Effector memory CD8-positive, alpha-beta T cell (primary cell): Measurements from ENCODE around the gene NBEA.

Source experiments
- ATAC-seq: fragments of 150-1000 bp; cut with Tn5 transposase; replicated peaks from 2 replicates; pipeline ENCODE4 v1.10.0; 2021; ENCODE audit warnings: mild to moderate bottlenecking, moderate library complexity
- DNase-seq, 3 experiments: peaks; one replicate each; pipeline ENCODE4 v3.0.0; 2021
- H3K27ac Mint-ChIP-seq, 2 donors: one replicate each; pipeline ENCODE4 v1.8.0; 2022; ENCODE audit warnings: mild to moderate bottlenecking in 2 of 2, mixed read lengths in 2 of 2, moderate library complexity in 2 of 2
- H3K27me3 Mint-ChIP-seq, 2 donors: one replicate each; pipeline ENCODE4 v1.8.0; 2022; ENCODE audit warnings: mixed read lengths in 2 of 2
- H3K36me3 Mint-ChIP-seq: one replicate; pipeline ENCODE4 v1.8.0; 2022; ENCODE audit warnings: mild to moderate bottlenecking, moderate library complexity, mixed read lengths; ENCODE audit not compliant: insufficient read depth
- H3K4me1 Mint-ChIP-seq, 2 donors: one replicate each; pipeline ENCODE4 v1.8.0; 2022; ENCODE audit warnings: low read depth in 2 of 2, mixed read lengths in 2 of 2
- H3K4me3 Mint-ChIP-seq, 2 donors: one replicate each; pipeline ENCODE4 v1.8.0; 2022; ENCODE audit warnings: mild to moderate bottlenecking in 2 of 2, mixed read lengths in 2 of 2, moderate library complexity in 2 of 2
- H3K9me3 Mint-ChIP-seq, 2 donors: one replicate each; pipeline ENCODE4 v1.8.0; 2022; ENCODE audit warnings: mixed read lengths in 2 of 2

Gene NBEA

GRCh38 chr13:35684432-35684831, 742.4 kb downstream of the NBEA start:
- ATAC-seq (no peak), DNase-seq (no peak)
- Mint-ChIP-seq H3K4me1 (no peaks in the 10 kb centered on the region), H3K27ac (peak overlapping the region in 1 of 2 donors; percentile 2), H3K27me3 (no peaks in the 10 kb centered on the region), H3K36me3 (no peaks in the 10 kb centered on the region), H3K4me3 (no peak overlapping the region), H3K9me3 (peaks cover 0 to 7% of the 10 kb centered on the region in 2 donors)

GRCh38 chr13:35687336-35687735, 745.3 kb downstream of the NBEA start:
- Mint-ChIP-seq H3K27me3 (no peaks in the 10 kb centered on the region), H3K27ac (no peak overlapping the region), H3K9me3 (peaks cover 0 to 5% of the 10 kb centered on the region in 2 donors), H3K4me3 (no peak overlapping the region), H3K36me3 (no peaks in the 10 kb centered on the region), H3K4me1 (no peaks in the 10 kb centered on the region)
- DNase-seq (no peak), ATAC-seq (no peak)

DNA sequence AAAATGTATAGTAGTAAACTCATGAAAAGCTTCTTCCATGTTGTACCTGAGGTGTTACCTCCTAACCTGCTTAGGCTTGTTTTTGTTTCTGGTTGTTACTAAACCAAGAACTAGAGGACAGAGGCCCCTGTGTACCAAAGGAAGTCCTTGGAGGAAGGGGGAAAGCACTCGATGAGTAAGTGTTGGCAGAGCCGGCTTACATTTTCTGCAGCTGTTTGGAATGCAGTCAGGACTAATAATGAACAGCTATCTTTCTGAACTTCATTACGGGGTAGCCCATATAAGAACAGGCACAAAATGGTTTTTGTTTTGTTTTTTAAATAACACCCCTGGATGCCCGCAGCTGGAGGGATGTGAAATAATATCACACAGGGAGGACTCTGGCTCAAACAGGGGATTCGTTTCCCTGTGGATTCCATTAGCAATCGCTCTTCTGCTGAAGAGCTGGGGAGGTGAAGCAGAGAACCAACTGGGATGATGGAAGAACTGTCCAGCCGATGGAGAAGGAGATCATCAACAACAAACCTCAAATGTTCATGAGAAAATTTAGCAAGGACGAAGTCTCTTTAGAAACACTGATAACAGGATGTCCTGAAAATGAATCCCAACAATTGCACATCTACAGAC, 748.6 kb downstream of the NBEA start:
- no peaks in the 10 kb centered on the region for H3K4me1 Mint-ChIP-seq
- ATAC-seq, result no peak

GRCh38 chr13:35693134-35693784, 751.2 kb downstream of the NBEA start:
- Mint-ChIP-seq H3K4me3 (no peak overlapping the region), H3K9me3 (peaks cover 3 to 7% of the 10 kb centered on the region in 2 donors), H3K4me1 (no peaks in the 10 kb centered on the region), H3K36me3 (no peaks in the 10 kb centered on the region), H3K27me3 (no peaks in the 10 kb centered on the region), H3K27ac (no peak overlapping the region)
- ATAC-seq (no peak), DNase-seq (no peak)

More for the DNA sequence above, 748.6 kb downstream of the NBEA start:
- no peak overlapping the region for H3K27ac Mint-ChIP-seq
- H3K9me3 Mint-ChIP-seq, result peaks cover 5 to 7% of the 10 kb centered on the region in 2 donors
- H3K4me3 Mint-ChIP-seq, result no peak overlapping the region
- no peaks in the 10 kb centered on the region for H3K36me3 Mint-ChIP-seq
- DNase-seq, result no peak
- H3K27me3 Mint-ChIP-seq, result no peaks in the 10 kb centered on the region

GRCh38 chr13:35694031-35694430, 752.0 kb downstream of the NBEA start:
- H3K4me3 Mint-ChIP-seq, result no peak overlapping the region

DNA sequence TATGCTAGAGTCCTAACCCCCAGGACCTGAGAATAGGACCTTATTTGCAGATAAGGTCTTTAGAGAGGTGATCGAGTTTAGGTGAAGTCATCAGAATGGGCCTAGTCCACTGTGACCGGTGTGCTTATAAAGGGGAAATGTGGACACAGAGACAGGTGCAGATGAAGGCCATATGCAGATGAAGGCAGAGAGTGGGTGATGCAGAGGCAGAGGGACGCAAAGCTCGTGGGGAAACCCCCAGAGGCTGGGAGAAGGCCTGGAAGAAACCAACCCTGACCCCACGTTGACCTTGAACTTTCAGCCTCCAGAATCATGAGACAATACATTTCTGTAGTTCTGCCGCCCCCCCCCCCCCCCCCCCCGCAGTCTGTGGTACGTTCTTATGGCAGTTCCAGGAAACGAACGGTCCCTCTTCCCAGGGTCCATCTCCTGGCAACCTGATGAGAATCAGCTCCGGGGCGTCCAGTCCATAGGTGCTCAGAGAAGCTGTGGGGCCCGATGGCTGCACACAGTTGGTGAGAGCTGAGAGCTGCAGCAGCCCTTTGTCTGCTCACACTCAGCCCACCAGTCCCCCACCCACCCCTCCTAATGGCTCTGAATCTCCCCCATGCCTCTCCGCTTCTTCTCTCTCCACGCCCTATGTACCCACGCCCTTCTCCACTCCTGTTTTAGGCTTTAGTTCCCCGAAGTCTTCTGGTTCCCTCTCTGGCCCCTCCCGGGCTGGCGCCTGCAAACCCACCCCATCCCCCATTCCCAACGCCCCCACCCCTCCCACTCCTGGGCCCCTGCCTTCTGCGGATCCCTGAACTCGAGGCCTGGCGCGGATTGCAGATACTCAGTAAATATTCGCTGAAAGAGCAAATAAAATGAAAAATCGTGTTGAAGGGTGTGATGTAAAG, 752.7 kb downstream of the NBEA start:
- Mint-ChIP-seq H3K4me3 (no peak overlapping the region), H3K9me3 (peaks cover 4 to 15% of the 10 kb centered on the region in 2 donors), H3K27ac (no peak overlapping the region), H3K4me1 (no peaks in the 10 kb centered on the region), H3K36me3 (no peaks in the 10 kb centered on the region), H3K27me3 (no peaks in the 10 kb centered on the region)
- DNase-seq (no peak), ATAC-seq (no peak)

More at GRCh38 chr13:35694031-35694430, 752.0 kb downstream of the NBEA start:
- H3K27ac Mint-ChIP-seq, result no peak overlapping the region
- no peak for ATAC-seq
- H3K9me3 Mint-ChIP-seq, result peaks cover 4 to 9% of the 10 kb centered on the region in 2 donors
- no peaks in the 10 kb centered on the region for H3K4me1 Mint-ChIP-seq
- DNase-seq, result no peak
- no peaks in the 10 kb centered on the region for H3K36me3 Mint-ChIP-seq
- H3K27me3 Mint-ChIP-seq, result no peaks in the 10 kb centered on the region

DNA sequence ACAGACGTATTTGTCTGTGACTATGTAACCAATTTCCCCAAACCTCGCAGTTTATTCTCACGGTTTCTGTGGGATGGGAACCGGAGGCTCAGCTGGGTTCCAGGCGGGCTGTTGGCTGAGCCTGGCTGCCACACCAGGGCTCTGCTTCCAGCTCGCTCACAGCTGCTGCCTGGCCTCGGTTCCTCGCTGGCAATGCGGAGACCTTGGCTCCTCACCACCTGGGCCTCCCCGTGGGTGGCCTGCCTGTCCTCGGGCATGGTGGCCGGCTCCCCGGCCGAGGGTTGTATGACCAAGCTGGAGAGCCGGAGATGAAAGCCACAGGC, 753.3 kb downstream of the NBEA start:
- Mint-ChIP-seq H3K27me3 (no peaks in the 10 kb centered on the region), H3K4me3 (no peak overlapping the region), H3K4me1 (no peaks in the 10 kb centered on the region), H3K36me3 (no peaks in the 10 kb centered on the region), H3K9me3 (peaks cover 4 to 15% of the 10 kb centered on the region in 2 donors), H3K27ac (no peak overlapping the region)
- ATAC-seq (no peak), DNase-seq (no peak)

DNA sequence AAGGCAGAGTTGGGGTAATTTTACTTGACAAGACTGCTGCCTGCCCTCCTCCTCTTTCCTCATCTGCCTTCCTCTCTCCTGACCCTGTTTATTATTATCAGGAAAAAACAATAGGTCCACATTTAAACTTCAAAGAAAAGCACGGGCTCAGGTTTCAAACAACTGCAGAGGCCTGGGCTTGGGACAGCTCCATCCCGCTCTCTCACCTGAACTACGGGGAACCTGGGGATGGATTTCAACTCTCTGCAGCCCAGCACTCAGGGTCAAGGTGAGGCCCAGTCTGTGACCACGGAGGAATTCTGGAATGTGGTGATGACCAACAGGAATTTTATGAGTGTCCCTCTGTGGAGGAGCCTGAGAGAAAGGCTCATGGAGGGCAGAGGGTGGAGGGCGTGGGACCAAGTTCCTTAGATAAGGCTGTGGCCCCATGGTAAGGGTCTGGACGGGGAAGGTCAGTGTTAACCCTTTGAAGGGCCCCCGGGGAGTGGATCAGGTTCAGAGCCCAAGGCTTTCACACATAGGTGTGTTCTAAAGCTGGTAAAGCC, 755.2 kb downstream of the NBEA start:
- Mint-ChIP-seq H3K4me1 (no peaks in the 10 kb centered on the region), H3K27me3 (no peaks in the 10 kb centered on the region), H3K9me3 (peaks cover 4 to 19% of the 10 kb centered on the region in 2 donors), H3K27ac (no peak overlapping the region), H3K4me3 (no peak overlapping the region), H3K36me3 (no peaks in the 10 kb centered on the region)
- DNase-seq, result no peak
- no peak for ATAC-seq

- DNase-seq (no peak), ATAC-seq (no peak)
- H3K27ac Mint-ChIP-seq, result no peak overlapping the region
- no peaks in the 10 kb centered on the region for H3K4me1 Mint-ChIP-seq
- no peaks in the 10 kb centered on the region for H3K36me3 Mint-ChIP-seq
- no peak overlapping the region for H3K4me3 Mint-ChIP-seq
- no peaks in the 10 kb centered on the region for H3K27me3 Mint-ChIP-seq
- peaks cover 5 to 25% of the 10 kb centered on the region in 2 donors for H3K9me3 Mint-ChIP-seq
Observed at GRCh38 chr13:35698911-35699576, 757.0 kb downstream of the NBEA start.

GRCh38 chr13:35699825-35700510, 757.9 kb downstream of the NBEA start:
- DNase-seq (no peak), ATAC-seq (no peak)
- H3K9me3 Mint-ChIP-seq, result peaks cover 12 to 25% of the 10 kb centered on the region in 2 donors
- no peaks in the 10 kb centered on the region for H3K36me3 Mint-ChIP-seq
- no peak overlapping the region for H3K4me3 Mint-ChIP-seq
- H3K27me3 Mint-ChIP-seq, result no peaks in the 10 kb centered on the region
- H3K4me1 Mint-ChIP-seq, result no peaks in the 10 kb centered on the region
- no peak overlapping the region for H3K27ac Mint-ChIP-seq

- no peaks in the 10 kb centered on the region for H3K27me3 Mint-ChIP-seq
- H3K4me3 Mint-ChIP-seq, result no peak overlapping the region
- no peaks in the 10 kb centered on the region for H3K36me3 Mint-ChIP-seq
- DNase-seq (no peak), ATAC-seq (no peak)
- no peak overlapping the region for H3K27ac Mint-ChIP-seq
- no peaks in the 10 kb centered on the region for H3K4me1 Mint-ChIP-seq
- H3K9me3 Mint-ChIP-seq, result peaks cover 15 to 28% of the 10 kb centered on the region in 2 donors
Observed at GRCh38 chr13:35700671-35701070, 758.6 kb downstream of the NBEA start.

- no peaks in the 10 kb centered on the region for H3K36me3 Mint-ChIP-seq
- no peaks in the 10 kb centered on the region for H3K27me3 Mint-ChIP-seq
Observed at GRCh38 chr13:35702316-35702715, 760.2 kb downstream of the NBEA start.

DNA sequence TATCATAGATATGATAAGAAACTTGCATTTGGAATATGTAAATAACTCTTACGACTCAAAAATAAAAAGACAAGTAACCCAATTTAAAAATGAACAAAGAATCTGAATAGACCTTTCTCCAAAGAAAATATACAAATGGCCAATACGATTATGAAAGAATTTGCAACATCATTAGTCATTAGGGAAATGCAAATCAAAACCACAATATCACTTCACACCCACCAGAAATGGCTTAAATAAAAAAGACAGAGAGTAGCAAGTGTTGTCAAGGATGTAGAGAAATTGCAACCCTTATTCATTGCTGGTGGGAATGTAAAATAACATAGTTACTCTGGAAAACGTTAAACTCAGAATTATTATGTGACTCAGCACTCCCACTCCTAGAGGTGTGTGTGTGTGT, 761.0 kb downstream of the NBEA start:
- no peaks in the 10 kb centered on the region for H3K27me3 Mint-ChIP-seq
- ATAC-seq, result no peak
- no peak overlapping the region for H3K27ac Mint-ChIP-seq
- peaks cover 15 to 28% of the 10 kb centered on the region in 2 donors for H3K9me3 Mint-ChIP-seq
- H3K4me1 Mint-ChIP-seq, result no peaks in the 10 kb centered on the region
- no peaks in the 10 kb centered on the region for H3K36me3 Mint-ChIP-seq
- DNase-seq, result no peak
- H3K4me3 Mint-ChIP-seq, result no peak overlapping the region

More at GRCh38 chr13:35702316-35702715, 760.2 kb downstream of the NBEA start:
- Mint-ChIP-seq H3K4me3 (no peak overlapping the region), H3K27ac (no peak overlapping the region), H3K4me1 (no peaks in the 10 kb centered on the region), H3K9me3 (peaks cover 15 to 28% of the 10 kb centered on the region in 2 donors)
- ATAC-seq (no peak), DNase-seq (no peak)
